HG03139 (cell line): Measurements from ENCODE around the gene BMPR2.

Source experiments
- ATAC-seq: cut with Tn5 transposase; IDR thresholded peaks from one replicate; pipeline ENCODE4 v1.9.1; 2021; ENCODE audit not compliant: unreplicated experiment

BMPR2 gene

GRCh38 chr2:202588647-202589581 lies 212.8 kb downstream of the BMPR2 start:
- peak; percentile 90 for ATAC-seq

GRCh38 chr2:202589582-202589949 lies 213.4 kb downstream of the BMPR2 start:
- ATAC-seq, result no peak

GRCh38 chr2:202592566-202592965 lies 216.4 kb downstream of the BMPR2 start:
- no peak for ATAC-seq

- no peak for ATAC-seq
These were observed 223.0 kb downstream of the BMPR2 start for GRCh38 chr2:202599105-202599504.

GRCh38 chr2:202599911-202600310 lies 223.8 kb downstream of the BMPR2 start:
- no peak for ATAC-seq

- no peak for ATAC-seq
These were observed 228.6 kb downstream of the BMPR2 start for GRCh38 chr2:202604699-202605098.

- no peak for ATAC-seq
These were observed 229.0 kb downstream of the BMPR2 start for GRCh38 chr2:202605174-202605573.

- no peak for ATAC-seq
These were observed 232.2 kb downstream of the BMPR2 start for GRCh38 chr2:202608142-202608852.

GRCh38 chr2:202609381-202610145 lies 233.4 kb downstream of the BMPR2 start:
- peak; percentile 85 for ATAC-seq

GRCh38 chr2:202610380-202610779 lies 234.3 kb downstream of the BMPR2 start:
- ATAC-seq, result no peak

- no peak for ATAC-seq
These were observed 236.0 kb downstream of the BMPR2 start for GRCh38 chr2:202612145-202612544.

- no peak for ATAC-seq
These were observed 237.4 kb downstream of the BMPR2 start for GRCh38 chr2:202613479-202613878.
